Measurements from ENCODE around the gene CAGE1.

Gene CAGE1

DNA sequence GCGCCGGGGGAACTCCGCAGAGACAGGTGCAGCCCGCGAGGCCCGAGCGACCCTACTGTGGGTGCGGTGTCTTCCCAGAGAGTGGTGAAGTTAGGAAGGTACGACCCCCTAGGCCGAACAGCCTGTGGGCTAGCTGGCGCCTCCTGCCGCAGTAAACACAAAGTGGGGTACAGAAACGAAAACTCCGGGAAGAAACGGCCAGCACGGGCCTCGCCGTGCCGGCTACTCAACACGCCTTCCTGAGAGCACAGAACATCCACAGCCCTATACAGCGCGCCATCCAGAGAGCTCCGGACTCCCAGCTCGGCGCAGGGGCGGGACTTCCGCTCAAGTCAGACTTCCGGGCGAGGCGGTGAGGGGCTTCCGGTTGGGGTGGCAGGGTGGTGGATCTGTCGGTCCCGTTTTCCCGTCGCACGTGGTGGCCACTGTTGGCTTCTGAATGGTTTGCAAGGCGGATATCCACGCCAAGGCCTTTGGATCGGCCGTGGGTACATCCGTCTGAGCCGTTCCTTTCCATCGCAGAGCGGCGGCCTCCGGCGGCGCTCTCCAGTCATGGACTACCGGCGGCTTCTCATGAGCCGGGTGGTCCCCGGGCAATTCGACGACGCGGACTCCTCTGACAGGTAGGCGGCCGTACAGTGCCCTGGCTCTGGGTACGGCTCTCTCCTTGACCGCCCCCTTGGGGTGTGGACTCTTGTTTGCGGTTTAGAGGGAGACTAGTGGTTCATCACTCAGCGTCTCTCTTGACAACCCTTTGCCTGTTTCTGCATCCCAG is at the start of gene CAGE1, which contains the start of gene RIOK1:
Gene CAGE1 (minus strand): TSS at position 292 of the 775 bp plus-strand sequence. CDS start 2,569 bp downstream, outside the sequence.
Gene RIOK1 (plus strand): TSS at position 358 of the 775 bp plus-strand sequence. CDS start 195 bp downstream, at position 553.
- peak; percentile 92 for DNase-seq (ENCODE audit: low read depth)

GRCh38 chr6:7439228-7439627 is 49.7 kb upstream of the CAGE1 start:
- DNase-seq (ENCODE audit: low read depth): no peak

GRCh38 chr6:7438011-7438410 is 48.5 kb upstream of the CAGE1 start:
- no peak for DNase-seq (ENCODE audit: low read depth)

DNA sequence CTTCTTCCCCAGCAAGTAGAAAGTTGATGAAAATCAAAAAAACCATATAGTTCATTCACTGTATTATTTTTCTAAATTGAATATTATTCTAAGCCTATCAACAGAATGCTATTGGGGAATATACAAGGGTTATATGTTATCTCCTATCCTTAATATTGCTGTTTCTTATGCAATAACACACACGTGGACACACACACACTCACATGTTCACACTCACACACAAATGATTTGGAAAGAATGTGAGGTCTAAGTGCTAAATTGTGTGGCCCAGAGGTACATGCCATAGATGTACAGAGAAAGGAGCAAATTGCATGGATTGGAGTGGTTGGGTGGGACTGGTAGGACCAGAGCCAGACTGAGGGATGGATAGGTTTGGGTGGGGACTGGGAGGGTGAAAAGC is 45.1 kb upstream of the CAGE1 start:
- no peak for DNase-seq (ENCODE audit: low read depth)

GRCh38 chr6:7433121-7433617 is 43.6 kb upstream of the CAGE1 start:
- no peak for DNase-seq (ENCODE audit: low read depth)

DNA sequence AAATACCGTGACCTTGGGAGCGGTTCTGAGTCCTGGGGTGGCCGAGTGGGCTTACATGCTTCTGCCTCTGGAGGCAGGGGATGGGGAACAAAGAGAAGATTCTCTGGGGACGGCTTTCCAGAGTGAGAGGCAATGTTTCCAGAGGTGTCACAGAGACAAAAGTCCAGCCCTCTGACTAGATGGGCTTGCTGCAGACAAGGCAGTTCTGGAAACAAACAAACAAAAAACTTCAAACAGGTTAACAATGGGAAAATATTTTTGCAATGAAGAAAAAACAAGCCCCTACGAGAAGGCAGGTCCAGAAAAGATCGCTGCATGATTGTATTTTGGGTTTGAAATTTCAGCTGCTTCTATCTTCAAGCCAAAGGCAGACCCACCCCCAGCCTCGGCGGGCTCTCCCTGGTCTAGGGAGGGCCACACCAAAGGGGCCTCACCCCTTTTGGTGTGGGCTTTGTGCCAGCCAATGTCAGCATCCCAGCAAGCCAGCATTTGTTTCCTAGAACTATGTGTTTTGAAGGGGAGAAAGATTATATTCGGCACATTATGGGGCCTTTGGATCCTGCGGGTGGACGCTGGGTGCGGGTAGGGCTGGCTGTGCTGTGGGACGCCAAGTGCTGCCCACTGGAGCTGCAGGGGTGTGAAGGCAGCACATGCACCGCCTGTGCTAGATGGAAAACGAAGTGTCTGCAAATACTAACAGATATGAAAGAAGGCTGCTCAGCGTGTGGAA is 43.0 kb upstream of the CAGE1 start:
- DNase-seq (ENCODE audit: low read depth): no peak

DNA sequence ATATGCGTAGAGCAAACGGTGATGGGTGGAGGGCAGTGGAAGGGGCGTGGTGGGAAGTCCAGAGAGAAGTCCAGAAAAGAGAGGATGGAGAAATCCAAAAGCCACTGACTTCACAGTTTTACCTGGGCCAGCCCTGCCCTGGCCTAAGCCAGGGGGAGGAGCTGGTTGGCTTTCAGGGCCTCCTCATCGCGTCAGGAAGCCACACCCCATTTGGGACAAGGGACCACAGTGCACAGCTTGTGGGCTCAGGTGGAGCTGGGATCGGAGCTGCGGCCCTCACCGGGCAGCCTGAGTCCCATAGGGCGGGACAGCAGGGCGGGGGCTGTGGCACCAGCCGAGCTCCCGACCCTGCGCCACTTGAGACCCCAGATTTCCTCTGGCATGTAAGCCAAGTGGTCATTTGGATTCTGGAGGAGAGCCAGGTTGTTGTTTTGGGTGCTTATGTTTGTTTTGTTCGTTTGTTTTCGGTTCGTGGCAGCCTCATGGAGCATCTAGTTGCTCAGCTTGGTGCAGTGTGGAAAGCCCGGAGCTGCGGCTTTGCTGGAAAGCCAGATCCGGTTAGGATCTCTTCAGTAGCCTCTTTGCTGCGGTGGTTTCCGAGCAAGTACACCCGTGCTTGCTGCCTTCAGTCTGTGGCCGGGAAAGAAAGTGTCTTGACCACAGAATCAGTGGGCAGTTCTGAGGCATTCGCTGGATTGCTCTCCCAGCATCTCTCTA is 42.3 kb upstream of the CAGE1 start:
- peak; percentile 38 for DNase-seq (ENCODE audit: low read depth)

DNA sequence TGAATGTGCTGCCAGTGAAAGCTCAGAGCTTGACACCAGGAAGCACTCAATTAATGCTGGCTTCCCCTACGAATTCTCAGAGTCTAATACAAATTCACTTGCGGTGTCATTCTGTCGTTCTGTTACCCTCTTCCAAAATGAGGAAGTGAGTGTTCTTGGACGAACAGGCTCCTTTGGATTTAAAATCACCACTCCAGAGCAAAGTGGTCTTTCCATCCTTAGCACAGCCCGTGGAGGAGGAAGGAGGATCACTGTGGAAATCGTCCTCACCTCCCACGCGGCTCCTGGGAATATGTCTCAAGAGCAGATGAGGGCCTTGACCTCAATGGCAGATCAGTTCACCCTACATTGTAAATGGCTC is 41.8 kb upstream of the CAGE1 start:
- no peak for DNase-seq (ENCODE audit: low read depth)

DNA sequence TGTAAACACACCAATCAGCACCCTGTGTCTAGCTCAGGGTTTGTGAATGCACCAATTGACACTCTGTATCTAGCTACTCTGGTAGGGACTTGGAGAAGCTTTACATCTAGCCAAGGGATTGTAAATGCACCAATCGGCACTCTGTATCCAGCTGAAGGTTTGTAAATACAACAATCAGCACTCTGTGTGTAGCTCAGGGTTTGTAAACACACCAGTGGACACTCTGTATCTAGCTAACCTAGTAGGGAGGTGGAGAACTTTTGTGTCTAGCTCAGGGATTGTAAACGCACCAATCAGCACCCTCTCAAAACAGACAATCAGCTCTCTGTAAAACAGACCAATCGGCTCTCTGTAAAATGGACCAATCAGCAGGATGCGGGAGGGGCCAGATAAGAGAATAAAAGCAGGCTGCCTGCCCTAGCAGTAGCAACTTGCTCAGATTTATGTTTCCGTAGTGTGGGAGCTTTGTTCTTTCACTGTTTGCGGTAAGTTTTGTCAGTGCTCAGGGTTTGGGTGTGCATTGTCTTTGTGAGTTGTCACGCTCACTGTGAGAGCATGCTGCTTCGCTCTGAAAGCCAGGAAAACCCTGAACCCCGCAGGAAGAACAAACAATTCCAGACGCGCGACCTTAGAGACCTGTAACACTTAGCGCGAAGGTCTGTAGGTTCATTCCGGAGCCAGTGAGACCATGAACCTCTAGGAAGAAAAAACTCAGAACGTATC is 37.1 kb upstream of the CAGE1 start:
- DNase-seq (ENCODE audit: low read depth): no peak

DNA sequence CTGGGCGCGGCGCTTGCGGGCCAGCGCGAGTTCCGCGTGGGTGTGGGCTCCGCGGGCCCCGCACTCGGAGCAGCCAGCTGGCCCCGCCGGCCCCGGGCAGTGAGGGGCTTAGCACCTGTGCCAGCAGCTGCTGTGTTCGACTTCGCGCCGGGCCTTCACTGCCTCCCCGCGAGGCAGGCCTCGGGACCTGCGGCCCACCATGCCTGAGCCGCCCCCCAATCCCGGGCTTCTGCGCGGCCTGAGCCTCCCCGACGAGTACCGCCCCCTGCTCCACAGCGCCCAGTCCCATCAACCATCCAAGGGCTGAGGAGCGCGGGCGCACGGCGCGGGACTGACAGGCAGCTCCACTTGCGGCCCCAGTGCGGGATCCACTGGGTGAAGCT is 36.3 kb upstream of the CAGE1 start:
- DNase-seq (ENCODE audit: low read depth): no peak

DNA sequence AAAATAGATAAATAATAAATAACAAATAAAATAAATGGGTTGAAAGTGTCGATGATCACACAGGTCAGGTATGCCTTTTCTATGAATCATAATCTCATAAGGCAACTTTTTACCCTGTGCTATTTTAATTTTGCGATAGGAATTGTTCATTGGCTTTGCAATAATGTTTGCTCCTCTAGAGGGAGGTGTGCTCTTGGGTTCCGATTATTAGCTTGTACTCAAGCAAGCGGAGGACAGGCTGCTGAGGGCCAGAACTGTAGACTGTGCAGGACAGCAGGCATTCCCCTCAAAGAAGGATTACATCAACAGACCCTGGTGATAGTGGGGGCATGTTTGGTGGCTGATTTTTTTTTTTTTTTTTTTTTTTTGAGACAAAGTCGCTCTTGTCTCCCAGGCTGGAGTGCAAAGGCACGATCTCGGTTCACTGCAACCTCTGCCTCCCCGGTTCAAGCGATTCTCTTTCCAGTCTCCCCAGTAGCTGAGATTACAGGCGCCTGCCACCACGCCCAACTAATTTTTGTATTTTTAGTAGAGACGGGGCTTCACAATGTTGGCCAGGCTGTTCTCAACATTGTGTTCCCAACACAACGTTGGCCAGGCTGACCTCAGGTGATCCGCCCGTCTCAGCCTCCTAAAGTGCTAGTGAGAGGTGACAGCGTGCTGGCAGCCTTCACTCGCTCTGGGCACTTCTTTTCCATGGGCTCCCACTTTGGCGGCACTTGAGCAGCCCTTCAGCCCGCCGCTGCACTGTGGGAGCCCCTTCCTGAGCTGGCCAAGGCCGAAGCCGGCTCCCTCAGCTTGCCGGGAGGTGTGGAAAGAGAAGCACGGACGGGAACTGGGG is 35.6 kb upstream of the CAGE1 start:
- DNase-seq (ENCODE audit: low read depth): no peak

- no peak for DNase-seq (ENCODE audit: low read depth)
These were observed 34.5 kb upstream of the CAGE1 start for GRCh38 chr6:7424058-7424457.

GRCh38 chr6:7421066-7421465 is 31.5 kb upstream of the CAGE1 start:
- DNase-seq (ENCODE audit: low read depth): no peak

DNA sequence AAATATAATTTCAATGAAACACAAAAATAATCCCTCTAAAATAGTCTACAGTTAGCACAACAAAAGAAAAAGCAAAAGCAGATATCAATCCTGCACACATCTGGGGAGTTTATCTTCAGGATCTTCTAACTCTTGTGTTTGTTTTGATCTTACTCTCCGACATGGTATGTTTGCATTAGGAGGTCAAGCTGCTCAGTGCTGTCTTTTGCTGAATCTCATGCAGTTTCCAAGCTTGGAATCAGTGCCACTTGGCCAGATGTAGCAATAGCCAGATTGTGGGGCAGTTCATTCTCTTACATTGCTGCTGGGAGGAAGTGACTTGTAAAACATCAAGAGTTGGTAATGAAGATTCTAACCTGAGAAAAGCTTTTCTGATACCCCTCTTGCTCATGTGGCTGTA is 29.5 kb upstream of the CAGE1 start:
- DNase-seq (ENCODE audit: low read depth): no peak

DNA sequence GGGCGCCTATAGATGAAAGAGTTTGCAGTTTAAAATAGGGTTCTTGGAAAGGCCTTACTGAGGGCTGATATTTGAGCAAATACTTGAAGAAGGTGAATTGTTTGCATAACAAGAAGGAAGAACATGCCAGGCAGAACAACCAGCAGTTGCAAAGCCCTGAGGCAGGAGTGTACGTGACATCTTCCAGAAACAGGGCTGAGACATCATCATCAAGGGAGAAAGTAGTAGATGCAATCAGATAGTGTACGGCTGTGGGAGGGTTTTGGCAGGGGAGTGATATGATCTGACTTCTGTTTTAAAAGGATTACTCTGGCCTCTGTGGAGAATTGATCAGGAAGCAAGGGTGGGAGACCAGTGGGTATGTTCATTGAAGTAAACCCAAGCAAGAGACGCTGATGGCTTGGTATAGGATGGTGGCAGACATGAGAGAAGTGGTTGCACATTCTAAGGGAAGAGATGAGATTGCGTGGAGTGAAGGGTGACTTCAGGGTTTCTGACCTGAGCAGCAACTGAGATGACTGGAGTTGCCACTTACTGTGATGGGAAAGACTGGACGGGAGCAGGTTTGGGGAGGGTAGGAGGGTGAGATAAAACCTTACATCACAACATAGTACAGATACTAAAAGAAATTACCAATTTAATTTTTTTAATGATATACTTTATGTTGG is 28.8 kb upstream of the CAGE1 start:
- DNase-seq (ENCODE audit: low read depth): no peak

GRCh38 chr6:7417684-7418083 is 28.1 kb upstream of the CAGE1 start:
- no peak for DNase-seq (ENCODE audit: low read depth)

DNA sequence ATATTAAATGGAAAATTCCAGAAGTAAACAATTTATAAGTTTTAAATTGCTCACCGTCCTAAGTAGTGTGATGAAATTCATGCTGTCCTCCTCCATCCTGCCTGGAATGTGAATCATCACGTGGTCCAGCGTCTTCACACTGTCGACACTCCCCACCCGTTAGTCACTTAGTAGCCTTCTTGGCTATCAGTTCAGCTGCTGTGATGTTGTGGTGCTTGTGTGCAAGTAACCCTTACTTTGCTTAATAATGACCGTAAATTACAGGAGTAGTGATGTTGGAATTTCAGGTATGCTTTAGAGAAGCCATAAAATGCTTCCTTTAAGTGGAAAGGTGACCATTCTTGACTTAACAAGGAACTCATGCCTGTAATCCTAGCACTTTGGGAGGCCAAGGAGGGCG is 25.3 kb upstream of the CAGE1 start:
- no peak for DNase-seq (ENCODE audit: low read depth)

- DNase-seq (ENCODE audit: low read depth): no peak
These were observed 23.7 kb upstream of the CAGE1 start for GRCh38 chr6:7413151-7413823.

DNA sequence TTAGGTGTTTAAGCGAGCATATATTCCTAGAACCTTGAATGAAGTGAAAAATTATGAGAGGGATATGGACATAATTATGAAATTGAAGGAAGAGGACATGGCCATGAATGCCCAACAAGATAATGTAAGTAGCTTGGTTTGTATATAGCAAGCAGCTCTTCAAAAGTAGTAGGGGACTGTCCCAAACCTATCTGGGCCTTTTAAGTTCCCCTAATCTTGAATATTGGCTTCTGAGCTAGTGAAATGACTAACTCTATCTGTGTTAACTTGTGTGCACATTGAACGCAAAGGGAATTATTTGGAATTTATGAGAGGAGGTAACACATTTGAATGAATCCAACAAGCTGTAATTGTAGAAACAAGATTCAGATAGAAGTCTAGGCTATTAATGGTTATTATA is 21.8 kb upstream of the CAGE1 start:
- no peak for DNase-seq (ENCODE audit: low read depth)

DNA sequence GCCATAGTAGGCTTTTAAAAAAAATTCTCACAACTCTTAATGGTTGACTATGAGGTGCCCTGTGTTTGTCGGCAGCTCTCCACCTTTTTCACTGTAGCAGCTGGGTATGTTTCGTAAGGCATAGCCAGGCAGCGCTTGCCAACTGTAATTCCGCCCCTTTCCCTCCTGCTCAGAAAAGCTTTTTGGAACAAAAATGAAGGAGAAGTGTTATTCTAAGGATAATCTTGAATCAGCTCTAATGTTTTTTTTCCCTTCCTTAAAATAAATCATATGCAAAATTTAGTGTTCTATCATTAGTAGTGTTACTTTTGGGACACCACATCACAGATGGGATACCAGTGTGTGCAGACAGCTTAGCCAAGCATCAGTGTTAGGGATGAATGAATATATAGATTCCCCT is 21.3 kb upstream of the CAGE1 start:
- no peak for DNase-seq (ENCODE audit: low read depth)
